ENCODE results near the gene GABRG3. TPM values are rescaled to one million over a fixed set of nuclear protein-coding genes. Genes with fewer than 3 reads are reported as not detected.

The GABRG3 gene
- total and polyA plus RNA-seq, 2 experiments from 2014 or later, result 0.10 to 1.4 TPM

DNA sequence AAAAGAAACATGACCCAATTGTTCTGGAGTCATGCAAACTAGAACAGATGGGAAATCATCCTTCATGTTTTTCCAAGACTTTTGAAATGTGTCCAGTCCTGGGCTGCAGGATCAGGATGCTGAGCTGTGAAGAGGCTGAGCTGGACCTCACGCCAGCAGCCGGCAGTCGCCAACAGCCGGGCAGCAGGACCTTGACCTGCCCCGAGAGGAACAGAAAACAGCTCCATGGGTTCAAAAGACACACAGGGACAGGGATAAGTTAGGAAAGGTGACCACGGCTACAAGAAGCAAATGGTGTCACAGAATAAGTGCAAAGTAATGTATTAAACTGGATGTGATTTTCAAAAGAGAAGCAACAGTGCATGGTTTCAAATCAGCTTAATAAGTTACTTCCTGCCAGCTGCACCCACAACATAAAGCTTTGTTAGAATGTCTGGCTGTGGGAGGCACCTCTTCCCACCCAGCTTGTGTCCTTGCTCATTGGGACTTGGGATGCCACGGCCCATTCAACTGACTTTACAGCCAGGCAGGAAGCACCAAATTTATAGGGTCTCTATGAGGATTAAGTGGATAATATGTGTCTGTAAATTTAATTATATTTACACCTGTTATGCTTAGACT, 266.4 kb downstream of the GABRG3 start:
- no peak overlapping the region for H3K4me2 ChIP-seq
- no peaks in the 10 kb centered on the region for H3K27me3 Mint-ChIP-seq (ENCODE audit: insufficient read depth, low read depth, poor library complexity)
- no peaks in the 10 kb centered on the region for H3K27me3 ChIP-seq (ENCODE audit: insufficient read depth)
- no peak for ATAC-seq
- H3K79me2 ChIP-seq (replicated peaks; ENCODE audit: insufficient read depth), result no peaks in the 10 kb centered on the region
- no peak overlapping the region for H3K4me3 Mint-ChIP-seq
- no peaks in the 10 kb centered on the region for H4K20me1 ChIP-seq (replicated peaks; ENCODE audit: insufficient read depth)
- no peak overlapping the region for H3K27ac ChIP-seq (ENCODE audit: low read depth)
- no peaks in the 10 kb centered on the region for H3K9me3 Mint-ChIP-seq
- no peaks in the 10 kb centered on the region for H3K4me1 Mint-ChIP-seq
- H3K36me3 ChIP-seq (ENCODE audit: insufficient read depth), result no peaks in the 10 kb centered on the region
- H3K4me3 ChIP-seq, result no peak overlapping the region
- no peaks in the 10 kb centered on the region for H3K9me2 ChIP-seq (ENCODE audit: insufficient read depth)
- no peaks in the 10 kb centered on the region for H3F3A ChIP-seq (replicated peaks; ENCODE audit: low read depth)
- H3K27ac Mint-ChIP-seq, result no peak overlapping the region
- TF ChIP-seq, protein P1, sequence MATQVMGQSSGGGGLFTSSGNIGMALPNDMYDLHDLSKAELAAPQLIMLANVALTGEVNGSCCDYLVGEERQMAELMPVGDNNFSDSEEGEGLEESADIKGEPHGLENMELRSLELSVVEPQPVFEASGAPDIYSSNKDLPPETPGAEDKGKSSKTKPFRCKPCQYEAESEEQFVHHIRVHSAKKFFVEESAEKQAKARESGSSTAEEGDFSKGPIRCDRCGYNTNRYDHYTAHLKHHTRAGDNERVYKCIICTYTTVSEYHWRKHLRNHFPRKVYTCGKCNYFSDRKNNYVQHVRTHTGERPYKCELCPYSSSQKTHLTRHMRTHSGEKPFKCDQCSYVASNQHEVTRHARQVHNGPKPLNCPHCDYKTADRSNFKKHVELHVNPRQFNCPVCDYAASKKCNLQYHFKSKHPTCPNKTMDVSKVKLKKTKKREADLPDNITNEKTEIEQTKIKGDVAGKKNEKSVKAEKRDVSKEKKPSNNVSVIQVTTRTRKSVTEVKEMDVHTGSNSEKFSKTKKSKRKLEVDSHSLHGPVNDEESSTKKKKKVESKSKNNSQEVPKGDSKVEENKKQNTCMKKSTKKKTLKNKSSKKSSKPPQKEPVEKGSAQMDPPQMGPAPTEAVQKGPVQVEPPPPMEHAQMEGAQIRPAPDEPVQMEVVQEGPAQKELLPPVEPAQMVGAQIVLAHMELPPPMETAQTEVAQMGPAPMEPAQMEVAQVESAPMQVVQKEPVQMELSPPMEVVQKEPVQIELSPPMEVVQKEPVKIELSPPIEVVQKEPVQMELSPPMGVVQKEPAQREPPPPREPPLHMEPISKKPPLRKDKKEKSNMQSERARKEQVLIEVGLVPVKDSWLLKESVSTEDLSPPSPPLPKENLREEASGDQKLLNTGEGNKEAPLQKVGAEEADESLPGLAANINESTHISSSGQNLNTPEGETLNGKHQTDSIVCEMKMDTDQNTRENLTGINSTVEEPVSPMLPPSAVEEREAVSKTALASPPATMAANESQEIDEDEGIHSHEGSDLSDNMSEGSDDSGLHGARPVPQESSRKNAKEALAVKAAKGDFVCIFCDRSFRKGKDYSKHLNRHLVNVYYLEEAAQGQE (IDR thresholded peaks at IDR 0.05; ENCODE audit: unreplicated experiment), result no peak
- no peak for TF ChIP-seq CREB1 (CRISPR knock-in tag; IDR thresholded peaks at IDR 0.05; ENCODE audit: low read depth)
- no peak for TF ChIP-seq NANOG (IDR thresholded peaks at IDR 0.05; ENCODE audit: borderline replicate concordance)
- TF ChIP-seq ZNF114 (CRISPR knock-in tag; IDR thresholded peaks at IDR 0.05), result no peak
- TF ChIP-seq, protein P2, sequence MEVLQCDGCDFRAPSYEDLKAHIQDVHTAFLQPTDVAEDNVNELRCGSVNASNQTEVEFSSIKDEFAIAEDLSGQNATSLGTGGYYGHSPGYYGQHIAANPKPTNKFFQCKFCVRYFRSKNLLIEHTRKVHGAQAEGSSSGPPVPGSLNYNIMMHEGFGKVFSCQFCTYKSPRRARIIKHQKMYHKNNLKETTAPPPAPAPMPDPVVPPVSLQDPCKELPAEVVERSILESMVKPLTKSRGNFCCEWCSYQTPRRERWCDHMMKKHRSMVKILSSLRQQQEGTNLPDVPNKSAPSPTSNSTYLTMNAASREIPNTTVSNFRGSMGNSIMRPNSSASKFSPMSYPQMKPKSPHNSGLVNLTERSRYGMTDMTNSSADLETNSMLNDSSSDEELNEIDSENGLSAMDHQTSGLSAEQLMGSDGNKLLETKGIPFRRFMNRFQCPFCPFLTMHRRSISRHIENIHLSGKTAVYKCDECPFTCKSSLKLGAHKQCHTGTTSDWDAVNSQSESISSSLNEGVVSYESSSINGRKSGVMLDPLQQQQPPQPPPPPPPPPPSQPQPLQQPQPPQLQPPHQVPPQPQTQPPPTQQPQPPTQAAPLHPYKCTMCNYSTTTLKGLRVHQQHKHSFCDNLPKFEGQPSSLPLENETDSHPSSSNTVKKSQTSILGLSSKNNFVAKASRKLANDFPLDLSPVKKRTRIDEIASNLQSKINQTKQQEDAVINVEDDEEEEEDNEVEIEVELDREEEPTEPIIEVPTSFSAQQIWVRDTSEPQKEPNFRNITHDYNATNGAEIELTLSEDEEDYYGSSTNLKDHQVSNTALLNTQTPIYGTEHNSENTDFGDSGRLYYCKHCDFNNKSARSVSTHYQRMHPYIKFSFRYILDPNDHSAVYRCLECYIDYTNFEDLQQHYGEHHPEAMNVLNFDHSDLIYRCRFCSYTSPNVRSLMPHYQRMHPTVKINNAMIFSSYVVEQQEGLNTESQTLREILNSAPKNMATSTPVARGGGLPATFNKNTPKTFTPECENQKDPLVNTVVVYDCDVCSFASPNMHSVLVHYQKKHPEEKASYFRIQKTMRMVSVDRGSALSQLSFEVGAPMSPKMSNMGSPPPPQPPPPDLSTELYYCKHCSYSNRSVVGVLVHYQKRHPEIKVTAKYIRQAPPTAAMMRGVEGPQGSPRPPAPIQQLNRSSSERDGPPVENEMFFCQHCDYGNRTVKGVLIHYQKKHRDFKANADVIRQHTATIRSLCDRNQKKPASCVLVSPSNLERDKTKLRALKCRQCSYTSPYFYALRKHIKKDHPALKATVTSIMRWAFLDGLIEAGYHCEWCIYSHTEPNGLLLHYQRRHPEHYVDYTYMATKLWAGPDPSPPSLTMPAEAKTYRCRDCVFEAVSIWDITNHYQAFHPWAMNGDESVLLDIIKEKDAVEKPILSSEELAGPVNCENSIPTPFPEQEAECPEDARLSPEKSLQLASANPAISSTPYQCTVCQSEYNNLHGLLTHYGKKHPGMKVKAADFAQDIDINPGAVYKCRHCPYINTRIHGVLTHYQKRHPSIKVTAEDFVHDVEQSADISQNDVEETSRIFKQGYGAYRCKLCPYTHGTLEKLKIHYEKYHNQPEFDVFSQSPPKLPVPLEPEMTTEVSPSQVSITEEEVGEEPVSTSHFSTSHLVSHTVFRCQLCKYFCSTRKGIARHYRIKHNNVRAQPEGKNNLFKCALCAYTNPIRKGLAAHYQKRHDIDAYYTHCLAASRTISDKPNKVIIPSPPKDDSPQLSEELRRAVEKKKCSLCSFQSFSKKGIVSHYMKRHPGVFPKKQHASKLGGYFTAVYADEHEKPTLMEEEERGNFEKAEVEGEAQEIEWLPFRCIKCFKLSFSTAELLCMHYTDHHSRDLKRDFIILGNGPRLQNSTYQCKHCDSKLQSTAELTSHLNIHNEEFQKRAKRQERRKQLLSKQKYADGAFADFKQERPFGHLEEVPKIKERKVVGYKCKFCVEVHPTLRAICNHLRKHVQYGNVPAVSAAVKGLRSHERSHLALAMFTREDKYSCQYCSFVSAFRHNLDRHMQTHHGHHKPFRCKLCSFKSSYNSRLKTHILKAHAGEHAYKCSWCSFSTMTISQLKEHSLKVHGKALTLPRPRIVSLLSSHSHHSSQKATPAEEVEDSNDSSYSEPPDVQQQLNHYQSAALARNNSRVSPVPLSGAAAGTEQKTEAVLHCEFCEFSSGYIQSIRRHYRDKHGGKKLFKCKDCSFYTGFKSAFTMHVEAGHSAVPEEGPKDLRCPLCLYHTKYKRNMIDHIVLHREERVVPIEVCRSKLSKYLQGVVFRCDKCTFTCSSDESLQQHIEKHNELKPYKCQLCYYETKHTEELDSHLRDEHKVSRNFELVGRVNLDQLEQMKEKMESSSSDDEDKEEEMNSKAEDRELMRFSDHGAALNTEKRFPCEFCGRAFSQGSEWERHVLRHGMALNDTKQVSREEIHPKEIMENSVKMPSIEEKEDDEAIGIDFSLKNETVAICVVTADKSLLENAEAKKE (CRISPR knock-in tag; IDR thresholded peaks at IDR 0.05), result no peak
- TF ChIP-seq EZH2phosphoT487 (IDR thresholded peaks at IDR 0.05; ENCODE audit: unreplicated experiment), result no peak
- TF ChIP-seq STAT1 (IDR thresholded peaks at IDR 0.05; ENCODE audit: unreplicated experiment), result no peak
- no peak for TF ChIP-seq POLR2AphosphoS5 (IDR thresholded peaks at IDR 0.05; ENCODE audit: low read depth)
- TF ChIP-seq CTCF (conservative IDR thresholded peaks at IDR 0.05; ENCODE audit: low read depth in 2 of 2), result no peak
- no peak for TF ChIP-seq JUNB (IDR thresholded peaks at IDR 0.05; ENCODE audit: unreplicated experiment)
- no peak for TF ChIP-seq ZNF331 (CRISPR knock-in tag; IDR thresholded peaks at IDR 0.05; ENCODE audit: low read depth)
- TF ChIP-seq EZH2 (IDR thresholded peaks at IDR 0.05; ENCODE audit: low read depth, unreplicated experiment), result no peak
- no peak for TF ChIP-seq ETS1 (IDR thresholded peaks at IDR 0.05)
- H2AFZ ChIP-seq, result no peak overlapping the region
- H3K4me1 ChIP-seq (ENCODE audit: insufficient read depth), result no peaks in the 10 kb centered on the region
- DNase-seq (ENCODE audit: low spot score), result no peak
- H3K36me3 Mint-ChIP-seq (ENCODE audit: low read depth), result no peaks in the 10 kb centered on the region

All from GM23338 (cell line).